ENCODE results near the gene TRABD2A. TPM values are rescaled to one million over a fixed set of nuclear protein-coding genes. Genes with fewer than 3 reads are reported as not detected.

The TRABD2A gene
- total and polyA plus RNA-seq, 2 of the 13 experiments (the other 11 are each of a cell fraction or from before 2014, with no cell fraction given) = 0.15 TPM; not detected in 1

GRCh38 chr2:84919885-84920580 lies 39.1 kb upstream of the TRABD2A start (continued):
- no peak for TF ChIP-seq MXD1 (CRISPR knock-in tag; IDR thresholded peaks at IDR 0.05)
- no peak for TF ChIP-seq RBM39 (IDR thresholded peaks at IDR 0.05; ENCODE audit: low read depth, low read length, poor library complexity, severe bottlenecking)
- no peak for TF ChIP-seq PREB (CRISPR knock-in tag; IDR thresholded peaks at IDR 0.05)
- TF ChIP-seq ERF (CRISPR knock-in tag; IDR thresholded peaks at IDR 0.05) = peak; percentile 31; the same call in 1 of the 2 replicates
- TF ChIP-seq ZNF816 (CRISPR knock-in tag; IDR thresholded peaks at IDR 0.05; ENCODE audit: borderline replicate concordance) = peak; percentile 30; the same call in 1 of the 2 replicates
- TF ChIP-seq GMEB2 (CRISPR knock-in tag; IDR thresholded peaks at IDR 0.05; ENCODE audit: low read depth) = no peak
- no peak for TF ChIP-seq REST (IDR thresholded peaks at IDR 0.05; ENCODE audit: borderline replicate concordance in 1 of 2, low read depth in 1 of 2, low read length in 2 of 2)
- TF ChIP-seq RELA (CRISPR knock-in tag; IDR thresholded peaks at IDR 0.05) = no peak
- no peak for TF ChIP-seq MEIS2 (CRISPR knock-in tag; IDR thresholded peaks at IDR 0.05)
- no peak for TF ChIP-seq BRD4 (CRISPR knock-in tag; IDR thresholded peaks at IDR 0.05)
- no peak for TF ChIP-seq GMEB1 (CRISPR knock-in tag; IDR thresholded peaks at IDR 0.05; ENCODE audit: borderline replicate concordance)
- TF ChIP-seq MAZ (IDR thresholded peaks at IDR 0.05; ENCODE audit: borderline replicate concordance, low read depth, low read length) = no peak
- no peak for TF ChIP-seq MAZ (CRISPR knock-in tag; IDR thresholded peaks at IDR 0.05; ENCODE audit: low read depth)
- TF ChIP-seq BORCS8-MEF2B (CRISPR knock-in tag; IDR thresholded peaks at IDR 0.05) = no peak
- TF ChIP-seq ZSCAN30 (CRISPR knock-in tag; IDR thresholded peaks at IDR 0.05) = 0 out of 2 replicates have a peak, but pooled peaks have one; percentile 56
- peak; percentile 71; the same call in 1 of the 2 replicates for TF ChIP-seq ZNF792 (CRISPR knock-in tag; IDR thresholded peaks at IDR 0.05)
- TF ChIP-seq TERF1 (CRISPR knock-in tag; IDR thresholded peaks at IDR 0.05) = no peak
- no peak for TF ChIP-seq NBN (conservative IDR thresholded peaks at IDR 0.05)
- TF ChIP-seq JDP2 (CRISPR knock-in tag; IDR thresholded peaks at IDR 0.05; ENCODE audit: borderline replicate concordance) = no peak
- no peak for TF ChIP-seq AGO2 (optimal IDR thresholded peaks at IDR 0.05; ENCODE audit: low read depth, low read length)
